Iris pigment epithelial cell (primary cell): ENCODE measurements around the gene BAIAP2L1.
"Not testable (repeated sequence)": the region's sequence is repeated elsewhere in the genome, so short reads cannot be mapped to it uniquely, and the experiment has no call there.

Source experiments
- DNase-seq: peaks from one replicate; pipeline ENCODE4 v3.0.0-alpha.2; 2011; ENCODE audit warnings: low read depth

BAIAP2L1 gene

GRCh38 chr7:98321301-98321700 is 79.6 kb downstream of the BAIAP2L1 start:
- DNase-seq = no peak

- no peak for DNase-seq
These were observed 81.7 kb downstream of the BAIAP2L1 start for GRCh38 chr7:98319176-98319575.

- DNase-seq = no peak
These were observed 83.4 kb downstream of the BAIAP2L1 start for GRCh38 chr7:98317366-98318040.

- not testable (repeated sequence) for DNase-seq
These were observed 84.8 kb downstream of the BAIAP2L1 start for GRCh38 chr7:98315994-98316527.

- no peak for DNase-seq
These were observed 85.4 kb downstream of the BAIAP2L1 start for GRCh38 chr7:98315318-98315993.

- peak; percentile 27 for DNase-seq
These were observed 86.4 kb downstream of the BAIAP2L1 start for GRCh38 chr7:98314469-98314868.

- no peak for DNase-seq
These were observed 88.7 kb downstream of the BAIAP2L1 start for GRCh38 chr7:98312201-98312600.

- DNase-seq = no peak
These were observed 91.3 kb downstream of the BAIAP2L1 start for GRCh38 chr7:98309566-98309965.

- no peak for DNase-seq
These were observed 92.9 kb downstream of the BAIAP2L1 start for GRCh38 chr7:98307971-98308466.

GRCh38 chr7:98305951-98306535 is 94.8 kb downstream of the BAIAP2L1 start:
- DNase-seq = no peak

GRCh38 chr7:98303906-98304305 is 97.0 kb downstream of the BAIAP2L1 start:
- no peak for DNase-seq

GRCh38 chr7:98303176-98303865 is 97.6 kb downstream of the BAIAP2L1 start:
- DNase-seq = no peak

GRCh38 chr7:98301693-98302470 is 99.0 kb downstream of the BAIAP2L1 start:
- no peak for DNase-seq

- DNase-seq = no peak
These were observed 100.1 kb downstream of the BAIAP2L1 start for GRCh38 chr7:98300595-98301372.

GRCh38 chr7:98297626-98298286 is 103.1 kb downstream of the BAIAP2L1 start:
- DNase-seq = no peak

- DNase-seq = no peak
These were observed 104.1 kb downstream of the BAIAP2L1 start for GRCh38 chr7:98296833-98297232.

- DNase-seq = no peak
These were observed 105.3 kb downstream of the BAIAP2L1 start for GRCh38 chr7:98295467-98296192.

- peak; percentile 55 for DNase-seq
These were observed 106.0 kb downstream of the BAIAP2L1 start for GRCh38 chr7:98294798-98295382.

- no peak for DNase-seq
These were observed 106.6 kb downstream of the BAIAP2L1 start for GRCh38 chr7:98294326-98294725.
